ENCODE measurements around the gene STK32C. TPM values are rescaled to one million over a fixed set of nuclear protein-coding genes. Genes with fewer than 3 reads are reported as not detected.
A peak's percentile ranks its signal among the peaks of the same experiment; 100 is the strongest.

Gene STK32C
- total RNA-seq = 11.0 and 13.8 TPM in 2 replicates

DNA sequence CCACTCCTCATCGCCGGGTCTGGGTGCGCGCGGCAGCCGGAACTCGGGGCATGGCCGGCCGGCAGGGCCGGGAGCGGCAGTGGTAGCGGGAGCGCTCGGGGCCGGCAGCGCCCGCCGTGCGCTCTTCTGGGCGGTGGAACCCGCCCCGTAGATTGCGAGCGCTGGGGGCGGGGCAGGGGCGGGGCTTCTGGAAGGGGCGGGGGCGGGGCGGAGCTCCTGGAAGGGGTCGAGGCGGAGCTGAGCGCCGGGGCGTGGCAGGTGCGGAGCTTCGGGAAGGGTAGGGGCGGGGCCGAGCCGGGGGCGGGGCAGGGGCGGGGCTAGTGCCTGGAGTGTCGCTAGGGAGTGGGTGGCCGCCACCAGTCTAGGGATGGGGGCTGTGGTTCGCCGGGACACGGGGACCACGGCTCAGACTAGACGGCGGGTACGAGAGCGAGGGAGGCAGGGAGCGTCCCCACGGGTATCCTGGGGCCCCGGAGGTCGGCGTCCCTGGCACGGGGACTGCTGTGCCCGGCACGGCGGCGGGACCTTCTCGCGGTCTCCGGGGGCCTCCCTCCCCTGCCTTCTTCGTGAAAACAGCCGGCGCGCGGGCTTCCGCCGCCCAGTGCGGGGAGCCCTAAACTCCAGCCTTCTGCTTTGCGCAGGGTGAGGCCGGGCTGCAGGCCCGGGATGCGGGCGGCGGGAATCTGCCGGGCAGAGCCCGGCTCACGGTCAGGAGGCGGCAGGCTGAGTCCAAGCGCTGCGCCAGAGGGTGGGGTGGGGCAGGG, at the start of gene STK32C:
TSS of gene STK32C (minus strand) at position 128 of the 764 bp plus-strand sequence. CDS start at position 11, 117 bp downstream.
- peak; percentile 79 for DNase-seq
- Mint-ChIP-seq H3K4me3 (peak within 1 kb of the TSS; percentile 86), H3K9me3 (no peaks in the 10 kb centered on the region), H3K4me1 (peaks cover 11% of the 10 kb centered on the region), H3K36me3 (ENCODE audit: low read depth) (no peaks in the 10 kb centered on the region), H3K27ac (no peak within 1 kb of the TSS), H3K27me3 (peaks cover 11% of the 10 kb centered on the region)
- CTCF ChIA-PET = no interaction called here
- POLR2A ChIA-PET = interaction anchor here (0.5 to 1.4 kb wide), 6 partner anchors 19 to 110 kb away, joined by 3 to 13 read pairs (median 5); partner anchors contain the start of gene LRRC27
- ATAC-seq (ENCODE audit: low read depth) = peak; percentile 90
- intact Hi-C loops (cut with micrococcal nuclease) = loop anchor here (1.0 to 5.0 kb wide), 9 partner anchors 24 to 999 kb away; partner anchors contain the start of genes DPYSL4, INPP5A, LRRC27 and PPP2R2D
- TF ChIP-seq, protein P1, sequence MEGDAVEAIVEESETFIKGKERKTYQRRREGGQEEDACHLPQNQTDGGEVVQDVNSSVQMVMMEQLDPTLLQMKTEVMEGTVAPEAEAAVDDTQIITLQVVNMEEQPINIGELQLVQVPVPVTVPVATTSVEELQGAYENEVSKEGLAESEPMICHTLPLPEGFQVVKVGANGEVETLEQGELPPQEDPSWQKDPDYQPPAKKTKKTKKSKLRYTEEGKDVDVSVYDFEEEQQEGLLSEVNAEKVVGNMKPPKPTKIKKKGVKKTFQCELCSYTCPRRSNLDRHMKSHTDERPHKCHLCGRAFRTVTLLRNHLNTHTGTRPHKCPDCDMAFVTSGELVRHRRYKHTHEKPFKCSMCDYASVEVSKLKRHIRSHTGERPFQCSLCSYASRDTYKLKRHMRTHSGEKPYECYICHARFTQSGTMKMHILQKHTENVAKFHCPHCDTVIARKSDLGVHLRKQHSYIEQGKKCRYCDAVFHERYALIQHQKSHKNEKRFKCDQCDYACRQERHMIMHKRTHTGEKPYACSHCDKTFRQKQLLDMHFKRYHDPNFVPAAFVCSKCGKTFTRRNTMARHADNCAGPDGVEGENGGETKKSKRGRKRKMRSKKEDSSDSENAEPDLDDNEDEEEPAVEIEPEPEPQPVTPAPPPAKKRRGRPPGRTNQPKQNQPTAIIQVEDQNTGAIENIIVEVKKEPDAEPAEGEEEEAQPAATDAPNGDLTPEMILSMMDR (IDR thresholded peaks at IDR 0.05) = no peak

DNA sequence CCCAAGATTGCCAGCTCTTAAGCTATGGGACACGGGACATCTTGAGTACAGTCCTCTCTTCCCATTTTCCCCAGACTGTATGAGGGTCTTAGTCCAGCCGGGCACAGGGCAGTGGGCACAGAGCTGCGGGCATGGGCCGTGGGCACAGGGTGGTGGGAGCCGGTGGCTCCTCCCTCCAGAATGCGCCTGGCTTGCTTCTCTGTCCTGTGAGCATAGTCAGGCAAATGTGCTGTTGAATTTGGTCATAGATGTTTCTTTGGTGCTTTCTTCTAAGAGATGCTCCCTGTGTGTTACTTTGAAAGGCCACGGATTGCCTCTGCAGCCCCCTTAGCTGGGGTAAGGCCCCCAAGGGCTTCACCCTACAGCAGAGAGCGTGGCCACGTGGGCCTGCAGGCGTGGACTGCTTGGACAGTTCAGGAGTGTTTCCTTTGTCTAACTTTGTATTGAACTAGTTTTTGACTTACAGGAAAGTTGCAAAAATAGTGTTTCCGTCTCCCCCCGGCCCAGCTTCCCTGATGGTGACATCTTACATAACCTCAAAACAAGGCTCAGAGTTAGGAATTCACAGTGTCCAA, 49.0 kb upstream of the STK32C start:
- Mint-ChIP-seq H3K27ac (no peak overlapping the region), H3K27me3 (no peaks in the 10 kb centered on the region), H3K4me3 (no peak overlapping the region), H3K36me3 (ENCODE audit: low read depth) (peaks cover 2% of the 10 kb centered on the region), H3K9me3 (no peaks in the 10 kb centered on the region), H3K4me1 (peaks cover 5% of the 10 kb centered on the region)
- ATAC-seq (ENCODE audit: low read depth) = no peak
- no peak for DNase-seq
- ChIA-PET CTCF (interaction anchor here (1.1 kb wide), 1 partner anchor 286 kb away, joined by 3 read pairs; no protein-coding TSS in a partner anchor), POLR2A (no interaction called here)
- intact Hi-C loops (cut with micrococcal nuclease) = no loop called here
- TF ChIP-seq, protein P1 (IDR thresholded peaks at IDR 0.05) = no peak

DNA sequence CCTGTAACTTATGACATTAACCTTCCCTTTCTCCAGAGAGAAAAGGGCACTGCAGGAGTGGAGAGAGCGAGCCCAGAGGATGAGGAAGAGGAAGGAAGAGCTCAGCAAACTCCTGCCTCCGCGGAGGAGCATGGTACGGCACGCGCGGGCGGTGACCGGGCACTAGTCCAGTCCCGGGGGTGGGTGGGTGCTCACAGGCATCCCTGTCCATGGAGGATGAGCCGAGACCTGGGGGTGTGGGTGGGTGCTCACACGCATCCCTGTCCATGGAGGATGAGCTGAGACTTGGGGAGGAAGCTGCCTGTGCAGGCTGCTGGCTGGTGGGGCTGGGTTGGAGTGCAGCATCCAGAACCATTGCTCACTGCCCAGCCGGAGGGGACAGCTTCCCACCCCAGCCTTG, 48.0 kb upstream of the STK32C start:
- no peak for DNase-seq
- Mint-ChIP-seq H3K27me3 (no peaks in the 10 kb centered on the region), H3K4me3 (no peak overlapping the region), H3K27ac (no peak overlapping the region), H3K9me3 (no peaks in the 10 kb centered on the region), H3K36me3 (ENCODE audit: low read depth) (peaks cover 2% of the 10 kb centered on the region), H3K4me1 (peaks cover 7% of the 10 kb centered on the region)
- CTCF ChIA-PET = interaction anchor here (1.1 kb wide), 1 partner anchor 287 kb away, joined by 3 read pairs; no protein-coding TSS in a partner anchor
- POLR2A ChIA-PET = no interaction called here
- intact Hi-C loops (cut with micrococcal nuclease) = no loop called here
- ATAC-seq (ENCODE audit: low read depth) = no peak
- TF ChIP-seq, protein P1 (IDR thresholded peaks at IDR 0.05) = no peak

DNA sequence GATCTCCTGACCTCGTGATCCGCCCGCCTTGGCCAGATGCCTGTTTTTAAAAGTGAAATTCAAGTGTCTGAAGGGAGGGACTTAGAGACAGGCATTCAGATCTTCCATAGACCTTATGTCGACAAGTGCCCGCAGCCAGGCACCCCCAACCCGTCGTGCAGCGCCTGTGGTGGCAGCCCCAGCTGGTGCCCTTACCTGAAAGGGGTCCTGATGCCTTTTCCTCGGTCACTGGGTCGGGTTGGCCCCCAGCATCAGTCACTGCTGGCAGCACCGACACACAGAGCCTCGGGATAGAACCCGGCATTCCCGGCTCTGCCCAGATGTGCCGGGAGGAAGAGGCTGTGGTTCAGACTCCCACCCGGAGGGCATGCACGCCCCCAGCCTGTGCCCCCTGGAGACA, 47.5 kb upstream of the STK32C start:
- CTCF ChIA-PET = no interaction called here
- H3K27ac Mint-ChIP-seq = no peak overlapping the region
- no peak overlapping the region for H3K4me3 Mint-ChIP-seq
- peaks cover 7% of the 10 kb centered on the region for H3K4me1 Mint-ChIP-seq
- intact Hi-C loops (cut with micrococcal nuclease) = no loop called here
- TF ChIP-seq, protein P1 (IDR thresholded peaks at IDR 0.05) = no peak
- no peak for DNase-seq
- H3K9me3 Mint-ChIP-seq = no peaks in the 10 kb centered on the region
- H3K36me3 Mint-ChIP-seq (ENCODE audit: low read depth) = peaks cover 2% of the 10 kb centered on the region
- POLR2A ChIA-PET = no interaction called here
- no peak for ATAC-seq (ENCODE audit: low read depth)
- no peaks in the 10 kb centered on the region for H3K27me3 Mint-ChIP-seq

DNA sequence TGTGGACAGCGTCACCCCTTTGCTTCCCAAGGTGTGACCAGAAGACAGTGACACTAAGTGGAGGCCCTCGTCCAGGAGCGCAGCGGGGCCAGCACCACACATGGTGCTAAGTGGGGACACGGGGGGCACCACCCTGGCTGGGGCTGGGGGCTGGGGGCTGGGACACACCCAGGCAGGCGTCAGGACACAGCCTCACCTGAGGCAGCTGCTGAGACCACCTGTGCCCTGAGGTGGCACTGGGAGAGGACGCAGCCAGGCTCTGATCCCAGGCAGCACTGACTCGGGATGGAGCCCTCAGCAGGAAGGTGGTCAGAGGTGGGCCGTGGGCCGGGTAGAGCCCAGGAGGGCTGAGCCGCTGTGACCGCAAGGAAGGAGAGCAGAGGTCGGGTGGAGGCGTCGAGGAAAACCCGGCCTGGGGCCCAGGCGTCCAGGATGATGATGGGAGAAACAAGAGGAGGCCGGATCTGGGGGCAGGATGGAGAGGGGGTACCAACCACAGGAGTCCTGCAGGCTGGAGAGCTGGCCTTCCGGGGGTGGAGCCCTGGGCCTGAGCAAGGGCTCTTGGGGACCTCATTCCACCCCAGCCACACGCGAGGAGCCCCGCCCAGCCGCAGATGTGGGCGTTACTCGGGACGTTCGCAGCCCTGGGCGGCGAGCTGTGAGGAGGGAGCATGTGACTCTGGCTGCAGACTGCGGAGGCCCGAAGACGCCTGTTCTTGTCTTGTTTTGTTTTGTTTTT, 46.8 kb upstream of the STK32C start:
- POLR2A ChIA-PET = no interaction called here
- no peak overlapping the region for H3K4me3 Mint-ChIP-seq

More for the DNA sequence above, 46.8 kb upstream of the STK32C start:
- H3K4me1 Mint-ChIP-seq = peaks cover 7% of the 10 kb centered on the region
- H3K27ac Mint-ChIP-seq = no peak overlapping the region
- H3K36me3 Mint-ChIP-seq (ENCODE audit: low read depth) = peaks cover 2% of the 10 kb centered on the region
- DNase-seq (no peak), ATAC-seq (ENCODE audit: low read depth) (no peak)
- no peaks in the 10 kb centered on the region for H3K27me3 Mint-ChIP-seq
- TF ChIP-seq, protein P1 (IDR thresholded peaks at IDR 0.05) = no peak
- H3K9me3 Mint-ChIP-seq = no peaks in the 10 kb centered on the region
- CTCF ChIA-PET = no interaction called here
- intact Hi-C loops (cut with micrococcal nuclease) = no loop called here
